Fibroblast of lung (primary cell): ENCODE results near the gene OBSCN.

Experiments used
- CTCF ChIP-seq, 2 donors: IDR thresholded peaks in 1 of 2; conservative IDR thresholded peaks in 1 of 2; 1 replicate in 1 of 2; 2 replicates in 1 of 2; pipeline ENCODE4 v1.5.1; 2011 to 2012; ENCODE audit warnings: low read length in 2 of 2, control low read depth in 1 of 2, inconsistent platforms in 1 of 2, low read depth in 1 of 2, mild to moderate bottlenecking in 1 of 2
- EZH2 ChIP-seq: IDR thresholded peaks from 2 replicates; pipeline ENCODE4 v1.5.1; 2012; ENCODE audit warnings: low read length, control low read depth, mild to moderate bottlenecking; ENCODE audit errors: missing control alignments

GRCh38 chr1:228337031-228337564, 129.3 kb downstream of the OBSCN start:
- TF ChIP-seq EZH2 = no peak
- no peak for TF ChIP-seq CTCF (conservative IDR thresholded peaks at IDR 0.05 in 1 of 2, IDR thresholded peaks at IDR 0.05 in 1 of 2; ENCODE audit: low read depth in 1 of 2, low read length in 2 of 2)
